H1 (cell line): ENCODE results near the gene RPS6KA5. TPM values are rescaled to one million over a fixed set of nuclear protein-coding genes. Genes with fewer than 3 reads are reported as not detected.
A peak's percentile ranks its signal among the peaks of the same experiment; 100 is the strongest.

Experiments used
- CTCF ChIA-PET: fragments of 300-600 bp; sonication (Branson Sonifier 250); formaldehyde crosslinking; loops from one replicate; lab custom pipeline; 2021; ENCODE audit not compliant: partially characterized antibody; lab: Charles Lee
- POLR2A ChIA-PET: fragments of 300-600 bp; sonication (Branson Sonifier 250); formaldehyde crosslinking; loops from one replicate; lab custom pipeline; 2021; ENCODE audit warnings: inconsistent platforms; ENCODE audit not compliant: partially characterized antibody; lab: Charles Lee
- DNase-seq, 2 experiments: peaks; one replicate each; pipeline versions ENCODE4 v3.0.0 to v3.0.0-alpha.2; 2010 to 2022; ENCODE audit warnings: low spot score in 2 of 2, low read depth in 1 of 2, mixed read lengths in 1 of 2
- FAIRE-seq: peaks from 2 replicates; lab custom pipeline; 2011; peaks lifted over from hg19 to GRCh38; lab: Jason Lieb, UNC
- H2AFZ ChIP-seq: 2 replicates; pipeline ENCODE4 v1.8.1; 2012; ENCODE audit warnings: low read length, inconsistent platforms
- H2AK5ac ChIP-seq: 2 replicates; pipeline ENCODE4 v1.6.1; 2013; ENCODE audit warnings: low read depth, low read length
- H2BK120ac ChIP-seq: replicated peaks from 2 replicates; pipeline ENCODE3; 2013; ENCODE audit warnings: low read depth, low read length, inconsistent platforms
- H2BK12ac ChIP-seq: 2 replicates; pipeline ENCODE4 v1.6.1; 2013; ENCODE audit warnings: low read depth, low read length
- H2BK15ac ChIP-seq: 2 replicates; pipeline ENCODE4 v1.6.1; 2013; ENCODE audit warnings: low read length
- H2BK20ac ChIP-seq: 2 replicates; pipeline ENCODE4 v1.6.1; 2013; ENCODE audit warnings: low read length
- H2BK5ac ChIP-seq: 2 replicates; pipeline ENCODE4 v1.6.1; 2013; ENCODE audit warnings: low read depth, low read length
- H3K14ac ChIP-seq: 2 replicates; pipeline ENCODE4 v1.6.1; 2013; ENCODE audit warnings: inconsistent platforms; ENCODE audit not compliant: insufficient read length
- H3K18ac ChIP-seq: 2 replicates; pipeline ENCODE4 v1.6.1; 2013; ENCODE audit warnings: low read length; ENCODE audit errors: extremely low read depth
- H3K23ac ChIP-seq: 2 replicates; pipeline ENCODE4 v1.6.1; 2013; ENCODE audit warnings: inconsistent platforms; ENCODE audit not compliant: insufficient read length
- H3K23me2 ChIP-seq: 2 replicates; pipeline ENCODE4 v1.6.1; 2013; ENCODE audit warnings: low read depth, low read length
- H3K27ac ChIP-seq: 2 replicates; pipeline ENCODE4 v1.6.1; 2011; ENCODE audit warnings: low read depth, low read length, inconsistent platforms
- H3K27me3 ChIP-seq, 4 experiments: replicated peaks in 1 of 4; 1 replicate in 1 of 4; 2 replicates in 3 of 4; pipeline versions ENCODE4 v1.6.1 to v1.8.1; 2011 to 2013; ENCODE audit warnings: low read length in 3 of 4, mild to moderate bottlenecking in 3 of 4, inconsistent platforms in 2 of 4, mixed read lengths in 2 of 4, moderate library complexity in 1 of 4; ENCODE audit not compliant: control insufficient read depth in 3 of 4, insufficient read depth in 3 of 4; ENCODE audit errors: extremely low read depth in 1 of 4
- H3K36me3 ChIP-seq, 4 experiments: 2 replicates each; pipeline versions ENCODE4 v1.6.1 to v1.8.1; 2011 to 2013; ENCODE audit warnings: mild to moderate bottlenecking in 4 of 4, low read length in 3 of 4, moderate library complexity in 2 of 4, control low read depth in 1 of 4, inconsistent platforms in 1 of 4; ENCODE audit not compliant: insufficient read depth in 4 of 4, control insufficient read depth in 2 of 4
- H3K4ac ChIP-seq: replicated peaks from 2 replicates; pipeline ENCODE3; 2013; ENCODE audit warnings: low read length, low read depth, mixed read lengths, inconsistent platforms; ENCODE audit not compliant: insufficient read length
- H3K4me1 ChIP-seq, 4 experiments: replicated peaks in 1 of 4; 1 replicate in 1 of 4; 2 replicates in 3 of 4; pipeline versions ENCODE4 v1.6.1 to v1.8.1; 2011 to 2013; ENCODE audit warnings: low read length in 3 of 4, inconsistent platforms in 2 of 4, mixed read lengths in 1 of 4; ENCODE audit not compliant: insufficient read depth in 4 of 4, control insufficient read depth in 3 of 4
- H3K4me2 ChIP-seq, 2 experiments: 2 replicates each; pipeline versions ENCODE4 v1.6.1 to v1.8.1; 2011 to 2013; ENCODE audit warnings: low read depth in 2 of 2, low read length in 2 of 2, control low read depth in 1 of 2, inconsistent platforms in 1 of 2, mild to moderate bottlenecking in 1 of 2; ENCODE audit not compliant: insufficient read depth in 1 of 2
- H3K4me3 ChIP-seq, 4 experiments: fragments of 200-600, 300-600 bp in 1 of 4; sonication (generic), shearing (Covaris generic), sonication (Bioruptor Twin) in 1 of 4; 2 replicates each; pipeline versions ENCODE4 v1.5.1 to v1.8.1; 2011 to 2016; ENCODE audit warnings: low read length in 4 of 4, low read depth in 3 of 4, control low read depth in 2 of 4, inconsistent platforms in 2 of 4, mild to moderate bottlenecking in 2 of 4, mixed read lengths in 1 of 4, moderate library complexity in 1 of 4; ENCODE audit not compliant: insufficient read depth in 2 of 4; ENCODE audit errors: extremely low read depth in 1 of 4
- H3K56ac ChIP-seq: replicated peaks from 2 replicates; pipeline ENCODE3; 2013; ENCODE audit warnings: low read depth, mild to moderate bottlenecking, mixed read lengths, low read length, inconsistent platforms; ENCODE audit not compliant: insufficient read length
- H3K79me1 ChIP-seq: 2 replicates; pipeline ENCODE4 v1.6.1; 2013; ENCODE audit warnings: low read depth, low read length, control low read depth
- H3K79me2 ChIP-seq, 2 experiments: 2 replicates each; pipeline versions ENCODE4 v1.6.1 to v1.8.1; 2012 to 2013; ENCODE audit warnings: low read length in 2 of 2, mild to moderate bottlenecking in 2 of 2, inconsistent platforms in 1 of 2; ENCODE audit not compliant: insufficient read depth in 2 of 2, control insufficient read depth in 1 of 2
- H3K9ac ChIP-seq, 4 experiments: replicated peaks in 1 of 4; 1 replicate in 1 of 4; 2 replicates in 3 of 4; pipeline versions ENCODE4 v1.6.1 to v1.8.1; 2011 to 2013; ENCODE audit warnings: low read depth in 3 of 4, low read length in 3 of 4, control low read depth in 2 of 4, mild to moderate bottlenecking in 2 of 4, moderate library complexity in 2 of 4, inconsistent platforms in 1 of 4; ENCODE audit errors: extremely low read depth in 1 of 4
- H3K9me3 ChIP-seq, 2 experiments: 2 replicates each; pipeline versions ENCODE4 v1.6.1 to v1.8.1; 2012 to 2013; ENCODE audit warnings: mild to moderate bottlenecking in 2 of 2, moderate library complexity in 2 of 2, control low read depth in 1 of 2, inconsistent platforms in 1 of 2, low read depth in 1 of 2, low read length in 1 of 2, mixed read lengths in 1 of 2; ENCODE audit not compliant: insufficient read depth in 2 of 2
- H4K20me1 ChIP-seq, 2 experiments: replicated peaks in 1 of 2; 2 replicates each; pipeline versions ENCODE3 to v1.8.1; 2011 to 2013; ENCODE audit warnings: inconsistent platforms in 2 of 2, low read length in 2 of 2, mild to moderate bottlenecking in 1 of 2; ENCODE audit not compliant: insufficient read depth in 2 of 2, control insufficient read depth in 1 of 2
- H4K5ac ChIP-seq: 2 replicates; pipeline ENCODE4 v1.6.1; 2013; ENCODE audit warnings: low read length, low read depth, mixed read lengths, inconsistent platforms; ENCODE audit not compliant: insufficient read length
- H4K8ac ChIP-seq: 2 replicates; pipeline ENCODE4 v1.8.0; 2013; ENCODE audit warnings: mild to moderate bottlenecking, moderate library complexity, low read length, inconsistent platforms; ENCODE audit not compliant: insufficient read depth; ENCODE audit errors: extremely low read depth
- H4K91ac ChIP-seq: replicated peaks from 2 replicates; pipeline ENCODE3; 2013; ENCODE audit warnings: low read length, mixed read lengths, inconsistent platforms; ENCODE audit not compliant: insufficient read length
- CTBP2 ChIP-seq: IDR thresholded peaks from 2 replicates; pipeline ENCODE4 v1.7.0; 2011; ENCODE audit warnings: borderline replicate concordance, mild to moderate bottlenecking, moderate library complexity, mixed read lengths, low read length; ENCODE audit not compliant: insufficient read depth, insufficient read length
- KDM1A ChIP-seq: fragments of 200-600, 300-600 bp; sonication (generic); IDR thresholded peaks from 2 replicates; pipeline ENCODE4 v1.7.1; 2016; ENCODE audit warnings: mild to moderate bottlenecking, low read length, borderline replicate concordance
- KDM4A ChIP-seq: IDR thresholded peaks from one replicate; pipeline ENCODE4 v1.7.1; 2012; ENCODE audit warnings: low read depth, mild to moderate bottlenecking, moderate library complexity, low read length, inconsistent platforms; ENCODE audit not compliant: severe bottlenecking
- RAD21 ChIP-seq, 2 experiments: IDR thresholded peaks in 1 of 2; conservative IDR thresholded peaks in 1 of 2; 2 replicates each; pipeline ENCODE4 v1.6.1; 2011; ENCODE audit warnings: low read depth in 2 of 2, low read length in 2 of 2, improper control_type of control experiment in 1 of 2, inconsistent platforms in 1 of 2, mild to moderate bottlenecking in 1 of 2, moderate library complexity in 1 of 2
- RBBP5 ChIP-seq: IDR thresholded peaks from 2 replicates; pipeline ENCODE4 v1.7.1; 2012; ENCODE audit warnings: low read depth, mild to moderate bottlenecking, inconsistent platforms, low read length, moderate library complexity, borderline replicate concordance
- TAF1 ChIP-seq: IDR thresholded peaks from 2 replicates; pipeline ENCODE4 v1.6.1; 2011; ENCODE audit warnings: mild to moderate bottlenecking, low read depth, low read length
- WGBS, 2 experiments: shearing (Covaris generic) in 1 of 2; methylation state at CpG; one replicate each; pipeline versions ENCODE4 v1.1.6 to v1.1.7; 2013 to 2015; ENCODE audit warnings: low lambda C conversion rate in 2 of 2, mixed read lengths in 2 of 2, inconsistent platforms in 1 of 2, low coverage in 1 of 2, missing lambda C conversion rate in 1 of 2; ENCODE audit not compliant: insufficient replicate concordance in 2 of 2, insufficient coverage in 1 of 2, insufficient read length in 1 of 2; ENCODE audit errors: extremely low coverage in 1 of 2, missing lambda C conversion rate in 1 of 2; 5-methylcytosine and 5-hydroxymethylcytosine counted together
- polyA plus RNA-seq, 7 experiments: library from polyadenylated mRNA; depleted of rRNA in 3 of 7; stranded (reverse) in 5 of 7; unstranded in 2 of 7; fragments of >200 nt in 5 of 7; fragments of 200-250 nt in 2 of 7; gene quantifications; 1 replicate in 5 of 7; 2 replicates in 1 of 7; 4 replicates in 1 of 7; pipeline versions ENCODE4 v1.2.1 to v1.2.3, GENCODE V29; 2011 to 2013; ENCODE audit warnings: missing spikeins in 2 of 7, mixed read lengths in 2 of 7
- total RNA-seq: library from RNA; stranded (reverse); fragmentation: NEBNext Ultra II Directional; extraction: Animal tissue kit (Norgen Biotek cat#: 25700); gene quantifications from 2 replicates; pipeline ENCODE4 v1.2.1, GENCODE V29; 2021

RPS6KA5 gene
- total and polyA plus RNA-seq, 2 of the 8 experiments (the other 6 are each of a cell fraction or from before 2014, with no cell fraction given): 0.85 to 3.1 TPM

DNA sequence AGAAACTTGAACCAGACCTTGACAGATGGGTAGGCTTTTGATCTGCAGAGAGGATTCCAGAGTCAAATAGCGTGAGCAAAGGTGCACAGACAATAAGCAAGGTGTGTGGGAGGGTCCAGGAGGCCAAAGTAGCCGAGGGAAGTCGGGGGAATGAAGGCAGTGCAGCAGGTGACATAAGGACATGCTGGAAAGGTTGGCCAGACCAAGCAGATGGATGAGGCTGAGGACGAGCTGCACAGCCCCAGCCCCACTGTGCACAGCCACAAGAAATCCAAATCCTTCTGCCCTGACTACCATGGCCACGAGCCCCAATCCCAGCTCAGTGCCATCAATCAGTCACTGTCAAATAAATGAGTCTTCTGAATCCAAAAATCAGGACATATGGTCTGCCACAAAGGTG, 249.6 kb downstream of the RPS6KA5 start:
- H3K27ac ChIP-seq: no peak overlapping the region
- H3K9me3 ChIP-seq: no peaks in the 10 kb centered on the region

More for the DNA sequence above, 249.6 kb downstream of the RPS6KA5 start:
- no peak overlapping the region for H2AFZ ChIP-seq
- peaks cover 6% of the 10 kb centered on the region; the same call in 1 of the 2 replicates for H3K23me2 ChIP-seq
- WGBS, 2 experiments: 87% methylated on average over 5 of the region's 5 CpGs; no CpG with 5 or more reads in 1 of the 2 experiments
- H3K23ac ChIP-seq: no peak overlapping the region
- no peak overlapping the region for H3K4ac ChIP-seq
- H3K9ac ChIP-seq: no peak overlapping the region
- peaks cover 0 to 4% (median 2%) of the 10 kb centered on the region in 4 experiments; a peak in 5 of 7 replicates for H3K4me1 ChIP-seq
- no peak overlapping the region for H4K5ac ChIP-seq
- peaks cover 0 to 3% of the 10 kb centered on the region in 2 experiments; a peak in 1 of 4 replicates for H3K79me2 ChIP-seq
- FAIRE-seq: no peak
- peaks cover 0 to 5% (median 5%) of the 10 kb centered on the region in 4 experiments; a peak in 4 of 7 replicates for H3K27me3 ChIP-seq
- TF ChIP-seq TAF1 (no peak), KDM4A (no peak), KDM1A (no peak), RBBP5 (no peak), RAD21 (IDR thresholded peaks at IDR 0.05 in 1 of 2, conservative IDR thresholded peaks at IDR 0.05 in 1 of 2; ENCODE audit: low read depth in 2 of 2, low read length in 2 of 2) (no peak), CTBP2 (no peak)
- no peak overlapping the region for H3K4me2 ChIP-seq
- H2BK15ac ChIP-seq: no peak overlapping the region
- no peak overlapping the region for H4K8ac ChIP-seq
- no peak overlapping the region for H2BK120ac ChIP-seq
- peaks cover 14% of the 10 kb centered on the region; the same call in 1 of the 2 replicates for H3K79me1 ChIP-seq
- DNase-seq: no peak
- no peaks in the 10 kb centered on the region for H3K36me3 ChIP-seq
- H3K14ac ChIP-seq: no peak overlapping the region
- H2AK5ac ChIP-seq: 0 out of 2 replicates have a peak overlapping the region, but pooled peaks have one; percentile 47
- POLR2A ChIA-PET: no interaction called here
- no peak overlapping the region for H4K91ac ChIP-seq
- no peak overlapping the region for H3K4me3 ChIP-seq
- H2BK20ac ChIP-seq: no peak overlapping the region
- no peak overlapping the region for H3K56ac ChIP-seq
- peaks cover 0 to 3% of the 10 kb centered on the region in 2 experiments for H4K20me1 ChIP-seq
- no peak overlapping the region for H2BK5ac ChIP-seq
- H3K18ac ChIP-seq: no peak overlapping the region
- no peak overlapping the region for H2BK12ac ChIP-seq
- CTCF ChIA-PET: interaction anchor here (2.1 kb wide), 1 partner anchor 25 kb away, joined by 7 read pairs; no protein-coding TSS in a partner anchor
